Measurements from ENCODE around the gene H1-8. TPM values are rescaled to one million over a fixed set of nuclear protein-coding genes. Genes with fewer than 3 reads are reported as not detected.

Gene H1-8
- total and polyA plus RNA-seq, 8 donors: not detected

GRCh38 chr3:129559565-129560079 lies 16.6 kb downstream of the H1-8 start:
- H3K36me3 ChIP-seq: peaks cover 26 to 87% (median 71%) of the 10 kb centered on the region in 4 donors
- peak overlapping the region in 4 of 5 donors; percentile 80 to 87 (median 84) for H3K27ac ChIP-seq
- peaks cover 44 to 92% (median 58%) of the 10 kb centered on the region in 4 donors for H3K4me1 ChIP-seq
- H3K9me3 ChIP-seq: no peaks in the 10 kb centered on the region
- no peaks in the 10 kb centered on the region for H3K27me3 ChIP-seq
- intact Hi-C loops (cut with DNase I; ENCODE audit: low total_unique reads): no loop called here
- no peak for TF ChIP-seq POLR2AphosphoS5 (IDR thresholded peaks at IDR 0.05)
- no peak for TF ChIP-seq POLR2A (IDR thresholded peaks at IDR 0.05)
- H3K4me3 ChIP-seq: no peak overlapping the region
- DNase-seq: no peak
- 76 to 92% (median 88%) methylated on average over 8 to 20 of the region's 20 CpGs for WGBS, 5 donors

- intact Hi-C loops (cut with DNase I; ENCODE audit: low total_unique reads): no loop called here
- DNase-seq: peak in 1 of 2 donors; percentile 70
- peaks cover 27 to 94% (median 78%) of the 10 kb centered on the region in 4 donors for H3K36me3 ChIP-seq
- H3K4me3 ChIP-seq: no peak overlapping the region
- H3K9me3 ChIP-seq: no peaks in the 10 kb centered on the region
- H3K4me1 ChIP-seq: peaks cover 42 to 92% (median 56%) of the 10 kb centered on the region in 4 donors
- peak overlapping the region; percentile 29 to 87 (median 83) for H3K27ac ChIP-seq
- no peaks in the 10 kb centered on the region for H3K27me3 ChIP-seq
- WGBS, 5 donors: 63 to 76% (median 65%) methylated on average over 12 to 16 of the region's 16 CpGs
- TF ChIP-seq, protein P1, sequence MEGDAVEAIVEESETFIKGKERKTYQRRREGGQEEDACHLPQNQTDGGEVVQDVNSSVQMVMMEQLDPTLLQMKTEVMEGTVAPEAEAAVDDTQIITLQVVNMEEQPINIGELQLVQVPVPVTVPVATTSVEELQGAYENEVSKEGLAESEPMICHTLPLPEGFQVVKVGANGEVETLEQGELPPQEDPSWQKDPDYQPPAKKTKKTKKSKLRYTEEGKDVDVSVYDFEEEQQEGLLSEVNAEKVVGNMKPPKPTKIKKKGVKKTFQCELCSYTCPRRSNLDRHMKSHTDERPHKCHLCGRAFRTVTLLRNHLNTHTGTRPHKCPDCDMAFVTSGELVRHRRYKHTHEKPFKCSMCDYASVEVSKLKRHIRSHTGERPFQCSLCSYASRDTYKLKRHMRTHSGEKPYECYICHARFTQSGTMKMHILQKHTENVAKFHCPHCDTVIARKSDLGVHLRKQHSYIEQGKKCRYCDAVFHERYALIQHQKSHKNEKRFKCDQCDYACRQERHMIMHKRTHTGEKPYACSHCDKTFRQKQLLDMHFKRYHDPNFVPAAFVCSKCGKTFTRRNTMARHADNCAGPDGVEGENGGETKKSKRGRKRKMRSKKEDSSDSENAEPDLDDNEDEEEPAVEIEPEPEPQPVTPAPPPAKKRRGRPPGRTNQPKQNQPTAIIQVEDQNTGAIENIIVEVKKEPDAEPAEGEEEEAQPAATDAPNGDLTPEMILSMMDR (IDR thresholded peaks at IDR 0.05): no peak
- TF ChIP-seq POLR2A (IDR thresholded peaks at IDR 0.05): no peak
- no peak for TF ChIP-seq EP300 (IDR thresholded peaks at IDR 0.05)
- no peak for TF ChIP-seq POLR2AphosphoS5 (IDR thresholded peaks at IDR 0.05)
These were observed 17.4 kb downstream of the H1-8 start for GRCh38 chr3:129560269-129560787.

DNA sequence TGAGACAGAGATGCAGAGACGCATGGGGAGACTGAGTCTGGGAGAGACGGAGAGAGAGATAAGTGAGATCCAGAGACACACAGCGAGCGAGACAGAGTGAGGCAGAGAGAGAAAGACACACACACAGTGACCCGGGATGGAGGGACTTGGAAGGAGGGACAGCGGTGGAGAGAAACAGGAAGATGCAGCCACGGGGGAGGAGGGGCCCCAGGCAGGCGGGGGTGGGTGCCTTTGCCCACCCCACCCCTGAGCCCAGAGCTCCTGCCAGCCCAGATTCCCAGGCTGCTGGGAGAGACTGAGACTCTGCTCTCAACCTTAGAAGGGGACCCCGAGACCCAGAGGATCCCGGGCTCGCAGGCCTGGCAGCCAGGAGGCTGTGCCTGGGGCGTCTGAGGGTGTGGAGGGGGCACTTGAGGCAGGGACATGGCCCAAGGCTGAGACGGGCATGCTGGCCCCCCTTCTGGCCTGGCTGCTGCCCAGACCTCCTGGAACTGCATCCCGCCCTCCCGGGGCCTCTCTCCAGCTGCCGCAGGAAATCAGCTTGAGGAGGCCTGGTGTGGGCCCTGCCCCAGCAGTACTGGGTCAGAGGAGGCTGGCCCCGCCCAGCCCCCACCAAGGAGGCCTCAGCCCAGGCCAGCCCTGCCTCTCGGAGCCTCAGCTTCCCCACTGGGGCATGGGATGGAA lies 18.1 kb downstream of the H1-8 start:
- H3K9me3 ChIP-seq: no peaks in the 10 kb centered on the region
- intact Hi-C loops (cut with DNase I; ENCODE audit: low total_unique reads): no loop called here
- H3K4me3 ChIP-seq: no peak overlapping the region
- peaks cover 32 to 95% (median 78%) of the 10 kb centered on the region in 4 donors for H3K36me3 ChIP-seq
- H3K4me1 ChIP-seq: peaks cover 37 to 85% (median 53%) of the 10 kb centered on the region in 4 donors
- peak; percentile 35 to 90 for DNase-seq
- TF ChIP-seq, protein P1 (IDR thresholded peaks at IDR 0.05): no peak
- no peak for TF ChIP-seq POLR2A (IDR thresholded peaks at IDR 0.05)
- peak in 1 of 3 donors; percentile 11 for TF ChIP-seq POLR2AphosphoS5 (IDR thresholded peaks at IDR 0.05)
- no peak for TF ChIP-seq EP300 (IDR thresholded peaks at IDR 0.05)
- H3K27me3 ChIP-seq: no peaks in the 10 kb centered on the region
- WGBS, 5 donors: 40 to 59% (median 49%) methylated on average over 14 to 18 of the region's 18 CpGs
- H3K27ac ChIP-seq: peak overlapping the region; percentile 37 to 87 (median 83)

DNA sequence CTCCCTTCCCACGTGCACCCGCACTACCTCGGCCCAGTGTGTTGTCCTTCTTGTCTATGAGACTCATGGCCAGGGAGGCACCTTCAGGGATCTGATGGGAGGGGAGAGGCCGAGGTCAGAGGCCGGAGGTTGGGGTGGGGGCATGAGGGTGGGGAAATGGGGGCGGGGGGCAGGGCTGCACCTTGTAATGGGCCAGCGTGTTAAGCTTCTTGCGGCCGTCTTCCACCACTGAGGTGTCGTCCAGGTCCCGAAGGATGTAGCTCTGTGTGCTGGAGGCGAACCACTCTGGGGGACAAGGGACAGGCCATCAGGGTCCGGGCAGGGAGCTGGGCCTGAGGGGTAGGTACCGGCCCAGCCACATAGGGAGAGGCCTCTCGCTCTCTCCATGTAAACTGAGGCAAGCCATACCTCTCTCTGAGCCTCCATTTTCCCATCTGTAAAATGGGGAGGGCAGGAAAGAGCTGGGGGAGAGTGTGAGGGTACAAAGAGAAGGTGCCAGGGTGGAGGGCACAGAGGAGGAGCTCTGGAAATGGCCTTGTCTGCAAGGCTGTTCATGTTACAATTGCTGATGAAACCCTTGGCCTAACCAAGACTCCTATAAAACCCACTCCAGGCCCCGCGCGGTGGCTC lies 18.8 kb downstream of the H1-8 start:
- no peaks in the 10 kb centered on the region for H3K9me3 ChIP-seq
- H3K27me3 ChIP-seq: no peaks in the 10 kb centered on the region
- intact Hi-C loops (cut with DNase I; ENCODE audit: low total_unique reads): no loop called here
- 81 to 89% (median 84%) methylated on average over 17 to 18 of the region's 18 CpGs for WGBS, 5 donors
- DNase-seq: no peak
- no peak overlapping the region for H3K4me3 ChIP-seq
- peaks cover 28 to 95% (median 76%) of the 10 kb centered on the region in 4 donors for H3K36me3 ChIP-seq
- TF ChIP-seq, protein P1 (IDR thresholded peaks at IDR 0.05): no peak
- TF ChIP-seq POLR2AphosphoS5 (IDR thresholded peaks at IDR 0.05) (no peak), EP300 (IDR thresholded peaks at IDR 0.05) (no peak), POLR2A (IDR thresholded peaks at IDR 0.05) (no peak)
- H3K4me1 ChIP-seq: peaks cover 37 to 81% (median 54%) of the 10 kb centered on the region in 4 donors
- peak overlapping the region; percentile 37 to 87 (median 83) for H3K27ac ChIP-seq
